SJSA1 (cell line): ENCODE measurements around the gene DAZAP1. TPM values are rescaled to one million over a fixed set of nuclear protein-coding genes. Genes with fewer than 3 reads are reported as not detected.

ENCODE experiments used
- DNase-seq, 2 experiments: peaks; one replicate each; pipeline ENCODE4 v3.0.0-alpha.2; 2015 to 2020; ENCODE audit warnings: low spot score in 2 of 2, low read depth in 1 of 2
- H3K27ac ChIP-seq: fragments of 250-450 bp; sonication (Bioruptor Pico); 2 replicates; pipeline ENCODE4 v1.5.1; 2020; ENCODE audit warnings: mild to moderate bottlenecking, moderate library complexity
- H3K27me3 ChIP-seq: fragments of 250-450 bp; sonication (Bioruptor Pico); replicated peaks from 2 replicates; pipeline ENCODE4 v1.5.1; 2020; ENCODE audit warnings: mild to moderate bottlenecking, moderate library complexity
- H3K36me3 ChIP-seq: fragments of 250-450 bp; sonication (Bioruptor Pico); 2 replicates; pipeline ENCODE4 v1.5.1; 2020; ENCODE audit warnings: mild to moderate bottlenecking
- H3K4me1 ChIP-seq: fragments of 250-450 bp; sonication (Bioruptor Pico); replicated peaks from 2 replicates; pipeline ENCODE4 v1.6.1; 2021; ENCODE audit warnings: mild to moderate bottlenecking
- H3K4me3 ChIP-seq: fragments of 250-450 bp; sonication (Bioruptor Pico); 2 replicates; pipeline ENCODE4 v1.5.1; 2020; ENCODE audit warnings: mild to moderate bottlenecking
- H3K9me3 ChIP-seq: fragments of 250-450 bp; sonication (Bioruptor Pico); replicated peaks from 2 replicates; pipeline ENCODE4 v1.5.1; 2020; ENCODE audit warnings: mild to moderate bottlenecking
- total RNA-seq: library from RNA; depleted of rRNA; stranded (reverse); fragments of >200 nt; shearing (Covaris generic); gene quantifications from 2 replicates; pipeline ENCODE4 v1.2.3, GENCODE V29; 2014

DAZAP1 gene
- total RNA-seq, 1 experiment from 2014 or later, result 131 TPM

DNA sequence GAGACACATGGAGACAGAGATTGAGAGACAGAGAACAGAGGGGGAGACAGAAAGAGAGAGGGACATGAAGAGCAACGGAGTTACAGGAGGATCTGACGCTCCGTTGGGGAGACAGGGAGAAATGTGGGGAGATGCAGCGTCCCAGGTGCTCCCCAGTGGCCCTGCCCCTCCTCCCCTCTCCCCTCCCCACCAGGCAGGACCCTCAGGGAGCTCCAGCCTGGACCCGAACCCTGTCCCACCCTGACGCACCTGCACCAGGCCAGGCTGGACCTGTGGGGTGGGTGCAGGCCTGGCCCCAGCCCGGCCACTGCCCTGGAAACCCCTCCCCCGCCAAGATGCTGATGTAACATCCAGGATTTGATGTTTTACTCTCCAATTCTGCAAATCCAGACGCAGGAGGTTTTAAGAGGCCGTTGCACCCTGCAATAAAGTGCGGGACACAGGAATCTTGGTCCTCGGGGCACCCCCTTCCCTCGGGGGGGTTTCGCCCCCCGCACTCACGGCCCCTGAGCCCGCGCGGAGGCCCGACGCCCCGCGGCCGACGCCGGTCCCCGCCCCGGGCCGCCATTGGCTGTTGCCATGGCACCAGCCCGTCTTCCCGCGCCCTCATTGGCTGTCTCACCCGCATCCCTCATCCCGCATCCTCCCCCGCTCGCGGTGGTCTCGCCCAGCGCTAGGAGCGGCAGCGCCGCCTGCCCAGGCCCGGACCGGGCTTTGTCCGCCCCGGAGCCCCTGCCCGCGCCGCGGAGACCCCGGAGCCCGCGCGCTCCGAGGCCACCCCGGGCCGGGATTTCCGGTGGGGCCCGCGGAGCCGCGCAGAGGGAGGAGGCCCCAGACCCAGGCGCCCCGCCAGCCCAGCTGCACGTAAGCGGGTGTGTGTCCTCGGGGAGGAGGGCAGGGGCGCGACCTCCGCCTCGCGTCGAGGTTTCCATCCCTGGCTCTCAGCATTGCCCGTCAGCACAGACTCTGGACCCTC is 42.4 kb downstream of the DAZAP1 start, which contains the start of gene APC2:
Gene APC2, plus strand, starts transcription at position 655 of the 976 bp plus-strand sequence. CDS start 2,881 bp downstream, outside the sequence.
- H3K27ac ChIP-seq, result no peak within 1 kb of the TSS
- peaks cover 26% of the 10 kb centered on the region for H3K4me1 ChIP-seq
- peaks cover 3% of the 10 kb centered on the region for H3K36me3 ChIP-seq
- no peaks in the 10 kb centered on the region; the same call in 1 of the 2 replicates for H3K9me3 ChIP-seq
- DNase-seq, result peak in 1 of 2 experiments; percentile 16
- H3K4me3 ChIP-seq, result no peak within 1 kb of the TSS
- peaks cover 82% of the 10 kb centered on the region for H3K27me3 ChIP-seq

DNA sequence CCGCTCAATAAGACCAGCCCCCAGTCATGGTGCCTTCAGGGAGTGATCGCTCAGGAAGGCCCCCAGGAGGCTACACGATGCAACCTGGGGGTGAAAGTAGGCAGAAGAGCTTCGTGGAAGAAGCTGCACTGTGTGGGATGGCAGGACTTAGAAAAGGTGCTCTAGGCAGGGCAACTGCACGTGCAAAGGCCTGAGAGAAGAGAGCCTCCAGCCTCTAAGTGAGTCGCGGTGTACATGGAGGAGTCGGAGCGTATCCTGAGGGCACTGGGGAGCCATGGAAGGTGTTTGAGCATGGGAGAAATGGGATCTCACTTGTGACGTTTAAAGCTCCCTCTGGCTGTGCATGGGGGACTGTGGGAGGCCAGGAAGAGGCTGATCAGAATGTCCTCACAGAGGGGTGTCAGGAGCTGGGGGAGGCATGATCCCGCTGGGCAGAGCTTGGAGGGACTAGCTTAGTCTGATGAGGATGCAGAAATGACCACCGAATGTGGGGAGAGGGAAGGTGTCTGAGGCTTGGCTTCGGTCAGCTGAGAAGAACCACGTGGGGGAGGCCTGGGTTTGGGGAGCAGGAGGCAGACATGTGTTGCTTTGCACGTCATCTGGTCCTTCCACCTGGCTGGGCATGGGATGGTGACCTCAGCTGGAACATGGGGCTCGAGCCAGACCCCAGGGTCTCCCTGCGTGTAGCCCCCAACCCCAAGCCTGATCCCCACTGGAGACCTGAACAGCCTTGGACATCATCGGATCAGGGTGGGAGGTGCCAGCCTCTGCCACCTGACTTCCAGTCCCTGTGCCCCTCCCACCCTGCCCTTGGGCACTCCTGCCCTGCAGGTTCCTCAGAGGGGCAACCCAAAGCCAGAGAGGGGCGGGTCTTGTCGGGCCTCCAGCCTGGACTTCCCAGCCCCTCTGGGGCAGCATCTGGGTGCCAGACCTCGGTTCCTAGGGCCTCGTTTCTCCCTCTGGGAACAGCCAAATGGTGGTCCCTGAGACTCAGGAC is 43.6 kb downstream of the DAZAP1 start:
- Histone ChIP-seq H3K36me3 (no peaks in the 10 kb centered on the region; the same call in 1 of the 2 replicates), H3K4me1 (peaks cover 22% of the 10 kb centered on the region), H3K4me3 (no peak overlapping the region), H3K27me3 (peaks cover 93% of the 10 kb centered on the region), H3K27ac (no peak overlapping the region), H3K9me3 (no peaks in the 10 kb centered on the region; the same call in 1 of the 2 replicates)
- DNase-seq, result no peak

- Histone ChIP-seq H3K27ac (no peak overlapping the region), H3K36me3 (no peaks in the 10 kb centered on the region; the same call in 1 of the 2 replicates), H3K27me3 (peaks cover 93% of the 10 kb centered on the region), H3K9me3 (no peaks in the 10 kb centered on the region; the same call in 1 of the 2 replicates), H3K4me1 (peaks cover 24% of the 10 kb centered on the region), H3K4me3 (no peak overlapping the region)
- no peak for DNase-seq
These were observed 44.8 kb downstream of the DAZAP1 start for GRCh38 chr19:1451916-1452801.

- no peaks in the 10 kb centered on the region; the same call in 1 of the 2 replicates for H3K36me3 ChIP-seq
- DNase-seq, result no peak
- H3K9me3 ChIP-seq, result no peaks in the 10 kb centered on the region; the same call in 1 of the 2 replicates
- no peak overlapping the region for H3K4me3 ChIP-seq
- peaks cover 25% of the 10 kb centered on the region for H3K4me1 ChIP-seq
- no peak overlapping the region for H3K27ac ChIP-seq
- peaks cover 91% of the 10 kb centered on the region for H3K27me3 ChIP-seq
These were observed 45.6 kb downstream of the DAZAP1 start for GRCh38 chr19:1452802-1453524.

DNA sequence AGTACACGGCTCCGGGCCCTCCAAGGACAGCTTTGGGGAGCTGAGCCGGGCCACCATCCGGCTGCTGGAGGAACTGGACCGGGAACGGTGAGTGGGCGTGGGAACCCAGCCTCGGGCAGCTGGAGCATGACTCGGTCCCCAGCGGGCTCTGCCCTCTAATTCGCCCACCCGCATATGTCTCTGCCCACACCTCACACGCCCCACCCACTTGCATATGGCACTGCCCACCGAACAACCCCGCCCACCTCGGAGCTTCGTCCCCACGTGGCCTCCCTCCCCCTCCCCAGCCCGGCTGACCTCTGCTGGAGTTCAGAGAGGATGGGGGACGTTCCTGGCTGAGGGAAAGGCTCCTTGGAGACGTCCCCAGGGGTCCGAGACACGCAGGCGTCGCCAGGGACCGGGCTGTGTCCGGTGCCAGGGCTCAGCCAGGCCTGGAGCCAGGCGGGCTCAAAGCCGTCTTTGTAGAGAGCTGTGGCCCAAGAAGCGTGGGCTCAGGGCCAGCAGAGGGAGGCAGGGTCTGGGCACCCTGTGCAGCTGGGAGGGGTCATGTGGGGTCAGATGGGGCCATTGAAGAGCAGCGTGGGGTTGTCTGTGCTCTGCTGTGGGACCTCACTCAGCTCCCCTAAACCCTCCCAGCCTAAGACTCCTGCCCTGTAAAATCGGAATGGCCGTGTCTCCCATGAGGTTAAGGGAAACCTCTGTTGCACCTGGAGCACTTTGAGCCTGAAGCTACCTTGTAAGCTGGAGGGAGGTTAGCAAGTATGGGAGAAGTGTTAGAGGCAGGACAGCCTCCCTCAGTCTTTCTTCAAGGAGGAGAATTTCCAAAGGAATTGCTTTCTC is 46.4 kb downstream of the DAZAP1 start:
- DNase-seq, result peak; percentile 13 to 79
- H3K36me3 ChIP-seq, result no peaks in the 10 kb centered on the region; the same call in 1 of the 2 replicates
- H3K9me3 ChIP-seq, result no peaks in the 10 kb centered on the region; the same call in 1 of the 2 replicates
- H3K4me3 ChIP-seq, result no peak overlapping the region
- H3K4me1 ChIP-seq, result peaks cover 25% of the 10 kb centered on the region
- H3K27me3 ChIP-seq, result peaks cover 93% of the 10 kb centered on the region
- no peak overlapping the region for H3K27ac ChIP-seq

GRCh38 chr19:1455002-1455335 is 47.6 kb downstream of the DAZAP1 start:
- no peak overlapping the region for H3K4me3 ChIP-seq
- DNase-seq, result no peak
- H3K9me3 ChIP-seq, result no peaks in the 10 kb centered on the region; the same call in 1 of the 2 replicates
- H3K4me1 ChIP-seq, result peaks cover 25% of the 10 kb centered on the region
- H3K27ac ChIP-seq, result no peak overlapping the region
- H3K27me3 ChIP-seq, result peaks cover 81% of the 10 kb centered on the region
- no peaks in the 10 kb centered on the region; the same call in 1 of the 2 replicates for H3K36me3 ChIP-seq

DNA sequence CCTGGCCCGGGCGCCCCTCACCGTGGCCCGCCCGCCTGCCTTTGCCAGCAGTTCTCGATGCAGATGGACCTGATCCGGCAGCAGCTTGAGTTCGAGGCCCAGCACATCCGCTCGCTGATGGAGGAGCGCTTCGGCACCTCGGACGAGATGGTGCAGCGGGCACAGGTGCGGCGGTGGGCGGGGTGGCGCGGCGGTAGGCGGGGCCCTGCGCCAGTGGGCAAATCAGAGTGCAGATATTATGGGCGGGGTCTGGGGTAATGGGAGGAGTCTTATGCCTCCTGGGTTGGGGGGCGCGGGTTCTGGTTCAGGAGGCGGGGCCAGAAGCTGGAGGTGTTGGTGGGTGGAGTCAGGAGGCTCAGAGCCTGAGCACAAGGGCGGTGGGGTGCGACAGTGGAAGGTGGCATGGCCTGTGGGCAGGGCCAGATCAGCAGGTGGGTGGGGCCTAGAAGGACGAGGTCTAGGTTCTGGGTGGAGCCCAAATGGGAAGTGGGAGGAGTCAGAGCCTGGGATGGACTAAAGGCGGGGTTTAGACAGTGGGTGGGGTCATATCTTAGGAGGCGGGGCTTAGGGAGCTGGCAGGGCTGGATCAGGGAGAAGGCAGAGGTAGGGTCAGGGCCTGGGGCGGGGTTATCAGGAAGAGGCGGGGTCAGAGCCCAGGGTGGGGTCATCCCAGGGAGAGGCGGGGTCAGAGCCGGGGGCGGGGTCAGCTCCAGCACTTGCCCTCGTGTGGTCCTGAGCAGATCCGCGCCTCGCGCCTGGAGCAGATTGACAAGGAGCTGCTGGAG is 48.1 kb downstream of the DAZAP1 start:
- Histone ChIP-seq H3K36me3 (peaks cover 4% of the 10 kb centered on the region), H3K4me1 (peaks cover 25% of the 10 kb centered on the region), H3K27me3 (peaks cover 75% of the 10 kb centered on the region), H3K27ac (no peak overlapping the region), H3K4me3 (no peak overlapping the region), H3K9me3 (no peaks in the 10 kb centered on the region)
- peak; percentile 52 to 78 for DNase-seq

- Histone ChIP-seq H3K9me3 (no peaks in the 10 kb centered on the region), H3K27ac (no peak overlapping the region), H3K4me3 (no peak overlapping the region), H3K27me3 (peaks cover 67% of the 10 kb centered on the region), H3K4me1 (peaks cover 25% of the 10 kb centered on the region), H3K36me3 (peaks cover 8% of the 10 kb centered on the region; the same call in 1 of the 2 replicates)
- DNase-seq, result no peak
These were observed 48.9 kb downstream of the DAZAP1 start for GRCh38 chr19:1456121-1456900.

- DNase-seq, result peak in 1 of 2 experiments; percentile 14
- no peaks in the 10 kb centered on the region for H3K9me3 ChIP-seq
These were observed 49.8 kb downstream of the DAZAP1 start for GRCh38 chr19:1457031-1457739.

GRCh38 chr19:1457892-1458291 is 50.5 kb downstream of the DAZAP1 start:
- H3K27me3 ChIP-seq, result peaks cover 51% of the 10 kb centered on the region
- no peak for DNase-seq
- peaks cover 25% of the 10 kb centered on the region for H3K4me1 ChIP-seq
- H3K4me3 ChIP-seq, result no peak overlapping the region
- H3K9me3 ChIP-seq, result no peaks in the 10 kb centered on the region
- peaks cover 8% of the 10 kb centered on the region; the same call in 1 of the 2 replicates for H3K36me3 ChIP-seq
- no peak overlapping the region for H3K27ac ChIP-seq

More at GRCh38 chr19:1457031-1457739, 49.8 kb downstream of the DAZAP1 start:
- no peak overlapping the region for H3K27ac ChIP-seq
- H3K27me3 ChIP-seq, result peaks cover 58% of the 10 kb centered on the region
- peaks cover 25% of the 10 kb centered on the region for H3K4me1 ChIP-seq
- H3K36me3 ChIP-seq, result peaks cover 8% of the 10 kb centered on the region; the same call in 1 of the 2 replicates
- H3K4me3 ChIP-seq, result no peak overlapping the region
